GM18520 (cell line): Measurements from ENCODE around the gene STARD10.

Experiments used
- ATAC-seq: cut with Tn5 transposase; IDR thresholded peaks from one replicate; pipeline ENCODE4 v1.9.1; 2021; ENCODE audit not compliant: unreplicated experiment

Gene STARD10

GRCh38 chr11:72732329-72732728, 61.5 kb downstream of the STARD10 start:
- ATAC-seq = no peak

GRCh38 chr11:72730737-72731136, 63.1 kb downstream of the STARD10 start:
- ATAC-seq = no peak

- ATAC-seq = no peak
These were observed 63.6 kb downstream of the STARD10 start for GRCh38 chr11:72730243-72730642.

GRCh38 chr11:72727521-72727920, 66.3 kb downstream of the STARD10 start:
- ATAC-seq = no peak

- no peak for ATAC-seq
These were observed 67.3 kb downstream of the STARD10 start for GRCh38 chr11:72726266-72727220.

GRCh38 chr11:72725724-72726028, 68.2 kb downstream of the STARD10 start:
- no peak for ATAC-seq

GRCh38 chr11:72724851-72725723, 68.8 kb downstream of the STARD10 start:
- no peak for ATAC-seq

- no peak for ATAC-seq
These were observed 69.8 kb downstream of the STARD10 start for GRCh38 chr11:72724021-72724551.

GRCh38 chr11:72723508-72723907, 70.3 kb downstream of the STARD10 start:
- no peak for ATAC-seq

GRCh38 chr11:72722050-72722748, 71.6 kb downstream of the STARD10 start:
- peak; percentile 59 for ATAC-seq

- no peak for ATAC-seq
These were observed 72.2 kb downstream of the STARD10 start for GRCh38 chr11:72721689-72722049.

GRCh38 chr11:72721276-72721675, 72.6 kb downstream of the STARD10 start:
- no peak for ATAC-seq

- no peak for ATAC-seq
These were observed 73.1 kb downstream of the STARD10 start for GRCh38 chr11:72720784-72721183.

- no peak for ATAC-seq
These were observed 73.8 kb downstream of the STARD10 start for GRCh38 chr11:72720047-72720446.

GRCh38 chr11:72719551-72719950, 74.3 kb downstream of the STARD10 start:
- no peak for ATAC-seq

GRCh38 chr11:72719144-72719543, 74.7 kb downstream of the STARD10 start:
- ATAC-seq = peak; percentile 60

GRCh38 chr11:72718101-72718501, 75.7 kb downstream of the STARD10 start:
- no peak for ATAC-seq

GRCh38 chr11:72716788-72717435, 76.9 kb downstream of the STARD10 start:
- ATAC-seq = no peak

- no peak for ATAC-seq
These were observed 77.6 kb downstream of the STARD10 start for GRCh38 chr11:72716290-72716689.

GRCh38 chr11:72712841-72713240, 81.0 kb downstream of the STARD10 start:
- no peak for ATAC-seq
